Kidney capillary endothelial cell (primary cell): ENCODE data around the gene MGAT4C.
"Not testable (repeated sequence)": the region's sequence is repeated elsewhere in the genome, so short reads cannot be mapped to it uniquely, and the experiment has no call there.

ENCODE experiments used
- DNase-seq: peaks from one replicate; pipeline ENCODE4 v3.0.0-alpha.2; 2018; ENCODE audit warnings: low spot score

MGAT4C gene

GRCh38 chr12:86134561-86134960, 121.6 kb downstream of the MGAT4C start:
- peak; percentile 12 for DNase-seq

- not testable (repeated sequence) for DNase-seq
Measured at GRCh38 chr12:86126900-86127299, 129.3 kb downstream of the MGAT4C start.

GRCh38 chr12:86122846-86123468, 133.2 kb downstream of the MGAT4C start:
- no peak for DNase-seq

- DNase-seq, result no peak
Measured at GRCh38 chr12:86118161-86118560, 138.0 kb downstream of the MGAT4C start.

GRCh38 chr12:86117711-86118110, 138.5 kb downstream of the MGAT4C start:
- no peak for DNase-seq

GRCh38 chr12:86104087-86104486, 152.1 kb downstream of the MGAT4C start:
- DNase-seq, result no peak

- DNase-seq, result no peak
Measured at GRCh38 chr12:86097161-86097560, 159.0 kb downstream of the MGAT4C start.

- DNase-seq, result no peak
Measured at GRCh38 chr12:86091681-86092080, 164.5 kb downstream of the MGAT4C start.

- no peak for DNase-seq
Measured at GRCh38 chr12:86081843-86082242, 174.3 kb downstream of the MGAT4C start.

GRCh38 chr12:86059052-86059451, 197.1 kb downstream of the MGAT4C start:
- DNase-seq, result not testable (repeated sequence)

GRCh38 chr12:86057092-86057845, 198.9 kb downstream of the MGAT4C start:
- no peak for DNase-seq

GRCh38 chr12:86052921-86053320, 203.3 kb downstream of the MGAT4C start:
- no peak for DNase-seq

GRCh38 chr12:86050010-86050409, 206.2 kb downstream of the MGAT4C start:
- no peak for DNase-seq

- no peak for DNase-seq
Measured at GRCh38 chr12:86044396-86044795, 211.8 kb downstream of the MGAT4C start.

- DNase-seq, result no peak
Measured at GRCh38 chr12:86042062-86042461, 214.1 kb downstream of the MGAT4C start.

GRCh38 chr12:86018361-86018760, 237.8 kb downstream of the MGAT4C start:
- no peak for DNase-seq

GRCh38 chr12:86015026-86015425, 241.2 kb downstream of the MGAT4C start:
- DNase-seq, result no peak

- no peak for DNase-seq
Measured at GRCh38 chr12:86006727-86007126, 249.5 kb downstream of the MGAT4C start.

GRCh38 chr12:85998074-85998473, 258.1 kb downstream of the MGAT4C start:
- DNase-seq, result no peak

- peak; percentile 45 for DNase-seq
Measured at GRCh38 chr12:85996280-85996679, 259.9 kb downstream of the MGAT4C start.

- no peak for DNase-seq
Measured at GRCh38 chr12:85993746-85994145, 262.4 kb downstream of the MGAT4C start.

- DNase-seq, result no peak
Measured at GRCh38 chr12:85985996-85986395, 270.2 kb downstream of the MGAT4C start.

GRCh38 chr12:85983601-85984000, 272.6 kb downstream of the MGAT4C start:
- no peak for DNase-seq

GRCh38 chr12:85979641-85980040, 276.6 kb downstream of the MGAT4C start:
- DNase-seq, result no peak
